GM12878 (cell line): ENCODE results near the gene RASSF4. TPM values are rescaled to one million over a fixed set of nuclear protein-coding genes. Genes with fewer than 3 reads are reported as not detected.

Experiments used
- ATAC-seq: fragments of 200-7000 bp; cut with Tn5 transposase; 3 replicates; pipeline ENCODE4 v1.9.1; 2020; ENCODE audit warnings: mild to moderate bottlenecking, moderate library complexity
- BruUV-seq: library from RNA; stranded (reverse); fragments of 400-500 nt; replicated peaks from 2 replicates; lab custom pipeline; 2021; lab: Mats Ljungman, UMichigan
- CTCF ChIA-PET: fragments of 300-600 bp; sonication (Branson Sonifier 250); formaldehyde crosslinking; extraction: SDS; loops from one replicate; lab custom pipeline; 2021; ENCODE audit warnings: inconsistent platforms; lab: Yijun Ruan, JAX
- POLR2A ChIA-PET: fragments of 350-600 bp; formaldehyde crosslinking; extraction: SDS; loops from one replicate; lab custom pipeline; 2021; ENCODE audit warnings: inconsistent platforms; lab: Charles Lee
- RAD21 ChIA-PET: fragments of 300-600 bp; sonication (Branson Sonifier 250); formaldehyde crosslinking; loops from one replicate; lab custom pipeline; 2023; ENCODE audit warnings: antibody characterized with exemption; ENCODE audit not compliant: unreplicated experiment; lab: Charles Lee
- SMC1A ChIA-PET: fragments of 300-600 bp; sonication (Branson Sonifier 250); formaldehyde crosslinking; loops from one replicate; lab custom pipeline; 2023; ENCODE audit not compliant: unreplicated experiment, uncharacterized antibody; lab: Charles Lee
- DNase-seq: peaks from one replicate; pipeline ENCODE4 v3.0.0-alpha.2; 2011; ENCODE audit warnings: low read depth, low spot score
- FAIRE-seq: peaks from 3 replicates; lab custom pipeline; 2011; peaks lifted over from hg19 to GRCh38; lab: Jason Lieb, UNC
- H2AFZ ChIP-seq: 2 replicates; pipeline ENCODE4 v1.6.0; 2011; ENCODE audit warnings: low read depth, low read length, control low read depth; ENCODE audit not compliant: control insufficient read depth
- H3K27ac ChIP-seq: 2 replicates; pipeline ENCODE4 v1.5.1; 2011; ENCODE audit warnings: control low read depth; ENCODE audit not compliant: control insufficient read depth, insufficient read depth
- H3K27me3 ChIP-seq, 2 experiments: replicated peaks in 1 of 2; 2 replicates each; pipeline versions ENCODE4 v1.6.0 to v1.6.1; 2011; ENCODE audit warnings: low read length in 1 of 2; ENCODE audit not compliant: control insufficient read depth in 2 of 2, insufficient read depth in 2 of 2
- H3K36me3 ChIP-seq, 2 experiments: 2 replicates each; pipeline ENCODE4 v1.5.1; 2011; ENCODE audit warnings: low read length in 1 of 2; ENCODE audit not compliant: control insufficient read depth in 2 of 2, insufficient read depth in 2 of 2
- H3K4me1 ChIP-seq: 2 replicates; pipeline ENCODE4 v1.6.1; 2011; ENCODE audit warnings: mild to moderate bottlenecking, low read length, moderate library complexity, mixed read lengths; ENCODE audit not compliant: control insufficient read depth, insufficient read depth
- H3K4me2 ChIP-seq: 2 replicates; pipeline ENCODE4 v1.6.0; 2011; ENCODE audit warnings: control low read depth; ENCODE audit not compliant: control insufficient read depth, insufficient read depth
- H3K4me3 ChIP-seq: fragments of 200-600 bp; sonication (generic); 2 replicates; pipeline ENCODE4 v1.5.1; 2016
- H3K79me2 ChIP-seq: 2 replicates; pipeline ENCODE4 v1.6.0; 2011; ENCODE audit warnings: low read length; ENCODE audit not compliant: control insufficient read depth, insufficient read depth
- H3K9ac ChIP-seq: 2 replicates; pipeline ENCODE4 v1.8.0; 2011; ENCODE audit warnings: low read length, control low read depth, mixed read lengths; ENCODE audit not compliant: control insufficient read depth, insufficient read depth
- H3K9me3 ChIP-seq: replicated peaks from 3 replicates; pipeline ENCODE4 v1.5.1; 2011; ENCODE audit warnings: mild to moderate bottlenecking, low read length; ENCODE audit not compliant: control insufficient read depth, insufficient read depth
- H4K20me1 ChIP-seq: 2 replicates; pipeline ENCODE4 v1.6.0; 2011; ENCODE audit not compliant: control insufficient read depth, insufficient read depth
- CREM ChIP-seq: IDR thresholded peaks from 2 replicates; pipeline ENCODE4 v1.6.1; 2014; ENCODE audit warnings: antibody characterized with exemption, low read depth
- FOXK2 ChIP-seq: fragments of 450-650 bp; IDR thresholded peaks from 2 replicates; pipeline ENCODE4 v1.6.1; 2017; ENCODE audit warnings: mild to moderate bottlenecking, moderate library complexity
- IKZF1 ChIP-seq: fragments of 450-650 bp; conservative IDR thresholded peaks from 2 replicates; pipeline ENCODE4 v1.6.1; 2017; ENCODE audit warnings: antibody characterized with exemption, mild to moderate bottlenecking
- KDM1A ChIP-seq: fragments of 200-600 bp; sonication (generic); IDR thresholded peaks from 2 replicates; pipeline ENCODE4 v1.6.1; 2016; ENCODE audit warnings: borderline replicate concordance
- LARP7 ChIP-seq: fragments of 450-650 bp; IDR thresholded peaks from 2 replicates; pipeline ENCODE4 v1.6.1; 2017; ENCODE audit warnings: mild to moderate bottlenecking
- NFYB ChIP-seq: IDR thresholded peaks from 2 replicates; pipeline ENCODE4 v1.6.1; 2011; ENCODE audit warnings: low read depth, mild to moderate bottlenecking, low read length, improper control_type of control experiment, moderate library complexity; ENCODE audit not compliant: insufficient read depth
- SMARCA5 ChIP-seq: fragments of 450-650 bp; IDR thresholded peaks from 2 replicates; pipeline ENCODE4 v1.6.1; 2017; ENCODE audit warnings: mild to moderate bottlenecking
- SMC3 ChIP-seq: IDR thresholded peaks from 2 replicates; pipeline ENCODE4 v1.6.1; 2011; ENCODE audit warnings: low read length, improper control_type of control experiment, borderline replicate concordance
- SREBF2 ChIP-seq: IDR thresholded peaks from 2 replicates; pipeline ENCODE4 v1.6.1; 2012; ENCODE audit warnings: mild to moderate bottlenecking, low read length
- ZZZ3 ChIP-seq: IDR thresholded peaks from 2 replicates; pipeline ENCODE4 v1.6.1; 2011; ENCODE audit warnings: low read depth; ENCODE audit not compliant: control insufficient read depth, insufficient read length
- WGBS: methylation state at CpG from one replicate; pipeline ENCODE4 v1.1.6; 2016; ENCODE audit warnings: low lambda C conversion rate; ENCODE audit not compliant: insufficient replicate concordance, insufficient coverage; ENCODE audit errors: missing lambda C conversion rate; 5-methylcytosine and 5-hydroxymethylcytosine counted together
- in situ Hi-C: fragments of 300-500 bp; cut with MboI; formaldehyde crosslinking; loops from 9 replicates; pipeline ENCODE4 v1.14.3; 2018; ENCODE audit warnings: mixed read lengths
- intact Hi-C: fragments of 100-400 bp; cut with micrococcal nuclease; formaldehyde crosslinking; loops from one replicate; pipeline ENCODE4 v1.14.2; 2022; ENCODE audit not compliant: unreplicated experiment
- polyA plus RNA-seq, 11 experiments: library from polyadenylated mRNA; depleted of rRNA in 4 of 11; unstranded in 6 of 11; stranded (reverse) in 5 of 11; fragments of >200 nt; fragmentation: Nextera tagmentation in 4 of 11; fragmentation: Illumina TruSeq in 1 of 11; extraction: Ambion mirVana in 4 of 11; extraction: Trizol in 1 of 11; gene quantifications; 1 replicate in 1 of 11; 2 replicates in 10 of 11; pipeline versions ENCODE4 v1.2.1 to v1.2.3, GENCODE V29; 2011 to 2016; ENCODE audit warnings: inconsistent platforms in 2 of 11, missing spikeins in 2 of 11, low read depth in 1 of 11
- total RNA-seq, 4 experiments: library from RNA; depleted of rRNA in 3 of 4; stranded (reverse); fragments of >200 nt in 3 of 4; fragmentation: Illumina TruSeq in 1 of 4; extraction: Trizol in 1 of 4; gene quantifications; 2 replicates each; pipeline versions ENCODE4 v1.2.1 to v1.2.3, GENCODE V29; 2013 to 2021

RASSF4 gene
- total and polyA plus RNA-seq, 10 of the 15 experiments (the other 5 are each of a cell fraction or from before 2014, with no cell fraction given) = 3.7 to 71.1 (median 16.8) TPM

- Histone ChIP-seq H2AFZ (no peak overlapping the region), H3K4me2 (no peak overlapping the region), H3K4me3 (no peak overlapping the region), H3K27ac (no peak overlapping the region), H3K9ac (no peak overlapping the region), H4K20me1 (no peaks in the 10 kb centered on the region), H3K79me2 (no peaks in the 10 kb centered on the region), H3K36me3 (peaks cover 2 to 3% of the 10 kb centered on the region in 2 experiments; a peak in 3 of 4 replicates), H3K4me1 (no peaks in the 10 kb centered on the region), H3K9me3 (no peaks in the 10 kb centered on the region), H3K27me3 (no peaks in the 10 kb centered on the region)
- no peak for TF ChIP-seq KDM1A
- TF ChIP-seq NFYB = no peak
- no peak for TF ChIP-seq ZZZ3
- no peak for TF ChIP-seq LARP7
- no peak for TF ChIP-seq SMARCA5
- TF ChIP-seq SREBF2 = no peak
- TF ChIP-seq FOXK2 = no peak
- no peak for TF ChIP-seq SMC3
- TF ChIP-seq IKZF1 = no peak
- TF ChIP-seq CREM = no peak
- DNase-seq = no peak
- ATAC-seq = no peak
- ChIA-PET RAD21 (interaction anchor here (1.0 kb wide), 1 partner anchor 10 kb away, joined by 3 read pairs; the partner anchor contains the start of gene DEPP1), POLR2A (no interaction called here), SMC1A (interaction anchor here (1.0 kb wide), 1 partner anchor 56 kb away, joined by 3 read pairs; no protein-coding TSS in a partner anchor), CTCF (interaction anchor here (0.9 to 1.4 kb wide), 2 partner anchors 10 to 56 kb away, joined by 3 to 4 read pairs; partner anchors contain the start of gene DEPP1)
- no peak for FAIRE-seq
- intact Hi-C loops = no loop called here
- 54% methylated on average over 10 of the region's 10 CpGs for WGBS
- no TSS peak for BruUV-seq
- in situ Hi-C loops = no loop called here
These were observed 29.5 kb downstream of the RASSF4 start for GRCh38 chr10:44988957-44989585.
